Umbilical cord (tissue), 2 donors: Measurements from ENCODE around the gene RPTOR. TPM values are rescaled to one million over a fixed set of nuclear protein-coding genes. Genes with fewer than 3 reads are reported as not detected.
"Not testable (repeated sequence)": the region's sequence is repeated elsewhere in the genome, so short reads cannot be mapped to it uniquely, and the experiment has no call there.

Experiments used
- DNase-seq: peaks from one replicate; pipeline ENCODE4 v3.0.0-alpha.2; 2015; ENCODE audit warnings: low spot score
- total RNA-seq: library from RNA; depleted of rRNA; stranded (reverse); fragments of >200 nt; gene quantifications from one replicate; pipeline ENCODE4 v1.2.3, GENCODE V29; 2014; ENCODE audit warnings: low replicate concordance; ENCODE audit not compliant: insufficient read depth

The RPTOR gene, protein sequence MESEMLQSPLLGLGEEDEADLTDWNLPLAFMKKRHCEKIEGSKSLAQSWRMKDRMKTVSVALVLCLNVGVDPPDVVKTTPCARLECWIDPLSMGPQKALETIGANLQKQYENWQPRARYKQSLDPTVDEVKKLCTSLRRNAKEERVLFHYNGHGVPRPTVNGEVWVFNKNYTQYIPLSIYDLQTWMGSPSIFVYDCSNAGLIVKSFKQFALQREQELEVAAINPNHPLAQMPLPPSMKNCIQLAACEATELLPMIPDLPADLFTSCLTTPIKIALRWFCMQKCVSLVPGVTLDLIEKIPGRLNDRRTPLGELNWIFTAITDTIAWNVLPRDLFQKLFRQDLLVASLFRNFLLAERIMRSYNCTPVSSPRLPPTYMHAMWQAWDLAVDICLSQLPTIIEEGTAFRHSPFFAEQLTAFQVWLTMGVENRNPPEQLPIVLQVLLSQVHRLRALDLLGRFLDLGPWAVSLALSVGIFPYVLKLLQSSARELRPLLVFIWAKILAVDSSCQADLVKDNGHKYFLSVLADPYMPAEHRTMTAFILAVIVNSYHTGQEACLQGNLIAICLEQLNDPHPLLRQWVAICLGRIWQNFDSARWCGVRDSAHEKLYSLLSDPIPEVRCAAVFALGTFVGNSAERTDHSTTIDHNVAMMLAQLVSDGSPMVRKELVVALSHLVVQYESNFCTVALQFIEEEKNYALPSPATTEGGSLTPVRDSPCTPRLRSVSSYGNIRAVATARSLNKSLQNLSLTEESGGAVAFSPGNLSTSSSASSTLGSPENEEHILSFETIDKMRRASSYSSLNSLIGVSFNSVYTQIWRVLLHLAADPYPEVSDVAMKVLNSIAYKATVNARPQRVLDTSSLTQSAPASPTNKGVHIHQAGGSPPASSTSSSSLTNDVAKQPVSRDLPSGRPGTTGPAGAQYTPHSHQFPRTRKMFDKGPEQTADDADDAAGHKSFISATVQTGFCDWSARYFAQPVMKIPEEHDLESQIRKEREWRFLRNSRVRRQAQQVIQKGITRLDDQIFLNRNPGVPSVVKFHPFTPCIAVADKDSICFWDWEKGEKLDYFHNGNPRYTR (N-terminal part only)
- 19.7 TPM for total RNA-seq

DNA sequence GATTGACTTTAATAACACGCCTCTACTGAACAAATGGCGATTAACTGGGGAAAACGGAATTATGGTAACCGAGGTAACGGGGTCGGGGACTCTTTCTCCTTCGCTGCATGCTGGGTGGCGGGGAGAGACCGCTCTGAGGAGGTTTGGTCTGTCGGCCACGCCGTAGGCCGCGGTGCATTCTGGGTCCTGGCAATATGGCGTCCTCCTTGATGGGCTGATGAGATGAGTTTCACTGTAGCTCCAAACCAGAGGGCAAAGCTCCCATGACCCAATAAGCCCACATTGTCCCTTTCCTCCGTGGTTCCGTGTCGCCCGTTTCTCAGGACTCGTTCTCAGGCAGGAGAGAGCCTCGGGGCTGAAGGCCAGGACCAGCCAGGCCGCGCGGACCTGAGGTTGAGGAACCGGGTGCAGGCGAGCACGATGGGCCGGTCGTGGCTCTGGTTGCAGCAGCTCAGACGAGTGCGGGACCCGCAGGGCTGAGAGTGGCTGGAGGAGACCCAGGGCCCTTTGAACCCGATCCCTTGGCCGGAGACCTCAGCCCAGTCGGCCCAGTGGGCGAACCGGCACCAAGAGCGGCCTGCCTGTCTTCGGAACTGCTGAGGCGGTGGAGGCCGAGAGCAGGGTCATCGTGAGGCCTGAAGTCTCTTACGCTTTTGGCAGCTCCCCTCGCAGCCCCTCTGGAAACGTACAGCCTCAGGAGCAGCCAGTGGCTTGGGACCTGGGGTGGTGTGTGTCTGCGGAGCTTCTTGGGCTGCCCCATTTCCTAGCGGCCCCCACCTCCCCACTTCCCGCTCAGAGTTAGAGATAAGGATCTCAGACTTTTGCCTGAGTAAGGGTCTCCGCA is at the start of gene RPTOR:
RPTOR (plus strand) TSS at position 184 of the 844 bp plus-strand sequence. CDS start 792 bp downstream, outside the sequence.
- peak; percentile 94 for DNase-seq

DNA sequence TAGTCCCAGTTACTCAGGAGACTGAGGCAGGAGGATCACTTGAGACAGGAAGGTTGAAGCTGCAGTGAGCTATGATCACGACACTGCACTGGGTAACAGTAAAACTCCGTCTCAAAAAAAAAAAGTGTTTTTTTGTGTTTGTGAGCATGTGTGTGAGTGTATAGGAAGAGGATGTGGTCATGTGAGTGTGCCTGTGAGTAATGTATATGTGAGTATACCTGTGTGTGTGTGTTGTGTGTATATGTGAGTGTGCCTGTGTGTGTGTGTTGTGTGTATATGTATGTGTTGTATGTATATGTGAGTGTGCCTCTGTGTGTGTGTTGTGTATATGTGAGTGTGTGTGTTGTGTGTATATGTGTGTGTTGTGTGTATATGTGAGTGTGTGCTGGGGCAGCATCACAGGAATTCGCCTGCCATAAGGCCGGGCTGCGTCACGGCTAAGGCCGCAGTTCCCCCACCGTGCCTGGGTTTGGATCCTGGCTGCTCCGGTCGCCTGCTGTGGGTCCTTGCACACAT is 46.9 kb upstream of the RPTOR start:
- DNase-seq = no peak

DNA sequence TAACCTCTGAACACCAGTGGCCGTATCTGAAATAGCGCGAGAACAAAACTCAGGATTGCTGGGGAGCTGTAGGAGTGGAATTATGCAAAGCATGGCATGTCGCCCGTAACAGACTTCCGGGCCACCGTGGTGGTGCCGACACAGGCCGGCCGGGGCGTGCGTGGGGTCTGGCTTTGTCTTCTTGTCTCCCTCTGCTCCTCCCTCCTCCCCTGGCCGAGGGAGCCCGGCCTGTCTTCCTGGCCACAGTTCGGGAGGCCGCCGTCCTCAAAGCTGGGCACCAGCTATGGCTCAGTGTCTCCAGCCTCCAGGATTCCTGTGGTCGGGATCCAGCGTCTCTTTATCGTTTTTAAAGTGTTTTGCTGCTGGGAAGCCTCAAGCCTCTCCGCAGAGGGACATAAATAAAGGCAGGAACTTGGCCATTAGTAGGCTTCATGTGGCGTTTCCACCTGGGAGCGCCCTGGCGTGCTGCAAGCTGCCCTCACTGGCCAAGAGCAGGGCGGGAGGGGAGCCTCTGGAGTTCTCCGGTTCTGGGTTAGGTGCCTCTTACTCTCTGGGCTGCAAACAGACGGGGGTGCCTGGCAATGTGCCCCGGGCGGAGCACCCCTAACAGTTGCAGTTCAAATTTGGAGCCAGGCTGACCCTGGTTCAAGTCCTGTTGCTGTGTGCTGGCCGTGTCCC is 46.3 kb upstream of the RPTOR start:
- DNase-seq = no peak

DNA sequence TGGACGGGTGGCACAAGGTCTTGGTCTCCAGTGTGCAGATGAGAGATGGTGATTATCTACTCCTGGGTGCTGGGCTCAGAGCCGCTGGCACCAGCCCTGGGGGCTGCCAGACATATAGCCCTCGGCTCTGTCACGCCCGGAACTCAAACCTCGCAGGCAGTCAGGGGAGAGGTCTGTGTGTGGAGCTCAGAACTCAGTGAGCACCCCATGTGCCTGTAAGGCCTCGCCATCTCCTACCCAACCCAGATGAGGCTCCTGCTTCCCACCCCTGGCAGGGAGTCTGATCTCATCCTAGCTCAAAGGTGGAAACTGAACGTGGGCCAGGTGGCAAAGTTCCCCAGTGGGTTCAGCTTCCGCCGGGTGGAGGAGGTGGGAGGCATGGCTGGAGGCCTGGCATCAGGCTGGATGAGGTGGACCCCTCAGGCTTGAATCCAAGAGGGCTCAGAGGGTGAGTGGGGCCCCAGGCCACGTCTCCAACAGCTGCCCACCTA is 45.7 kb upstream of the RPTOR start:
- no peak for DNase-seq

DNA sequence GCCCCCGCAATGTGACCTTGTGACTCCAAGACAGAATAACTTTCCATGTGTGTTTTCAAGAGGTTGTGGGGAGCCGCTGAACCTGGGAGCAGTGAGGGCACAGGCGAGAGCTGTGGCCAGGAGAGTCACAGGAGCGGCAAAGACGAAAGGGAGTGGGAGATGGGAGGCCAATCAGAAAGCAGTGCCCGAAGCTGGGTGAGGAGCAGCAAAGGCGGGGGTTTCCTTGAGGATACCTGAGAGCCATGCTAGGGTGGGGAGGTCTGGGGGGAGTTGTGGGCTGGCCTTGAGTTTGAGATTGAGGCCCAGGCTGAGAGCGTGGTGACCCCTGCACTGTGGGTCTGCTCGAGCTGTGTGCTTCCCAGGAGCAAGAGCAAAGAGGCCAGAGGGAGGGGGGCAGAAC is 45.1 kb upstream of the RPTOR start:
- DNase-seq = no peak

DNA sequence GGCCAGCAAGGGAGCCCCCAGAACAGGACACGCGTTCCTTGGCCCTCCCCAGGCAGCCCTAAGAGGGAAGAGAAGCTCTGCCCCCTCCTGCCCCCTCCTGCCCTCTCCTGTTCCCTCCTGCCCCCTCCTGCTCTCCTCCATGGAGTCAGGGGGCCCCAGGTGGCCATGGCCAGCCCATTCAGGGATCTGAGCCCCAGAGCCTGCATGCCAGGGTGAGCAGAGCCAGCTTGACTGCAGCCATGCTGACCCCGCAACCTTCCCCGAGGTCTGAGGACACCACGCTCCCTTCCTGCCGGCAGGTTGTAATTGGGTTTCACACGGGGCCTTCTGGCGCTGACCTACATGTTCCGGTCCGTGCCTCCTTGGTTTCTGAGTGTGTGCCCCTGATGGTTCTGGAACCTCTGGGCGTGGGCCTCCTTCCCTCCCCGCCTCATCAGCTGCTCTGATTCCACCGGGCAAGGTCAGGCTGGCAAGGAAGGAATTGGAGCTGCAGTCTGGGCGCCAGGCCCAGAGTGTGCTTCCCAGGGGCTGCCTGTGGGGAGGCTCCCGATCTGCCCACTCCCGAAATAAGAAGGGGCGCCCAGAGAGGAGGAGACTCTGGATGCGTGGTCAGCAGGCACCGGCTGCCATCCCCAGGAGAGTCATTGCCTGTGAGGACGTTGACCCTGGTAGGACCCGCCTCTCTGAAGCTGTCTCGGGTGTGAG is 44.5 kb upstream of the RPTOR start:
- no peak for DNase-seq

DNA sequence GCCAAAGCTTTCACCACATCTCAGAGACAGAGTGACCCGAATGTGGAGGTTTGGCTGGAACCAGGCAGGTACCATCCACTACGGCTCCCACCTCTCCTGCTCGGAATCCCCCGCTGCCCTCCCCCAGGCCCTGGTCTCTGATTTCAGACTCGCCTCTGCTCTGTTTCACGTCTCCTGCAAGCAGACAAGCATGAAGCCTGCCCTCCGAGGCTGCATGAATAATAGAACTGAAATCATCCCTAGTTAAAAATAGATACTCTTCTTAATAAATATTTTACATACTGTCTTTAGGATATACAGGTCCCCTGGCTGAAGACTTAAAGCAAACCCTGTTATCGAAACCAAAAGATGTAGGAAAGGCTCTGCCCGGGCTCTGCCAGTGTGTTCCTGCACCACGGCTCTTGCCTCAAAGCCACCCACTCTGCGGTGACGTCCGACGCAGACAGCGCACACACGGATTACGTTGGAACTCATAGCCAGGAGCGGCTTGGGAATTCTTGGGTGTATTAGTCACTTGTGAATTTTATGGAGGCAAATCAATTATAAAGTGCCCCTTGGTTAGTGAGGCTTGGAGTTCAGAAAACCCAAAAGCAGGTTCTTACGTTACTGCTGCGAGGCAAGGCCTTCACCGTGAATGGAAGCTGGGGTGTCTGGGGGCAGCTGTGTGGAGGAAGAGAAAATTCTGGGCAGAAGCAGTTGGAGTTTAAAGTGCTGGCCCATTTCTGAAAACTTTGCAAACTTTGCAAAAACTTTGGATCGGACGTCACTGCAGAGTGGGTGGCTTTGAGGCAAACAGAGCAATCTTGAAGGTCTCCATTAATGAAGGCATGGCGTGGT is 42.7 kb upstream of the RPTOR start:
- peak; percentile 30 for DNase-seq

DNA sequence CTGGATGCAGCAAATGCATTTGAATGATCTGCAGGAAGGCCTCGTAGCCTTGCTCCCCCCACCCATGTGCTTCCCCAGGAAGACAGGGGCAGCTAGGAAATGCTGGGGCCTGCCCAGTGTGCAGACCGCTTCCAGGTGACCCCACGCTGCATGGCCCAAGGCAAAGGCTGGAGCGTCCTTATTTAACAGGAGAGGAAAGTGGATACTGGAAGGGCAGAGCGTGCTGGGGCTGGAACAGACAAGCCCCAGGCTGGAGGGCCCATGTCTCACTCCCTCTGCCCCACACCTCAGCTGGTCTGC is 42.1 kb upstream of the RPTOR start:
- DNase-seq = no peak

DNA sequence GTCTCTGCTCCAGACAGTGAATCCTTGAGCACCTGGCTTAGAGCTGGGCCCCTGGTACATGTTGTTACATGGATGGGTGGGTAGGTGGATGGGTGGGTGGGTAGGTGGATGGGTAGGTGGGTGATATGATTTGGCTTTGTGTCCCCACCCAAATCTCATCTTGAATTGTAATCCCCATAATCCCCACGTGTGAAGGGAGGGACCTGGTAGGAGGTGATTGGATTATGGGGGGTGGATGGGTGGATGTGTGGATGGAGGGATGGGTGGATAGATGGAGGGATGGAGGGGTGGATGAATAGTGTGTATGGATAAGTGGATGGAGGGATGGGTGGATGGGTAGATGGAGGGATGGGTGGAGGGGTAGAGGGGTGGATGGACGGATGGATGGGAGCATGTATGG is 41.6 kb upstream of the RPTOR start:
- DNase-seq = no peak

DNA sequence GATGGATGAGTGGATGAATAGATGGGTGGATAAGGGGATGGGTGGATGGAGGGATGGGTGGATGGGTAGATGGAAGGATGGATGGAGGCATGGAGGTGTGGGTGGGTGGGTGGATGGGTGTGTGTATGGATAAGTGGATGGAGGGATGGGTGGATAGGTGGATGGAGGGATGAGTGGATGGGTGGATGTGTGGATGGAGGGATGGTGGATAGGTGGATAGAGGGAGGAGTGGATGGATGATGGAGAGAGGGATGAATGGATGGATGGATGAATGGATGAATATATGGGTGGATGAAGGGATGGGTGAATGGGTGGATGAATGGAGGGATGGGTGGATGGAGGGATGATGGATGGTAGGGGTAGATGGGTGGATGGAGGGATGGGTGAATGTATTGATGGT is 40.7 kb upstream of the RPTOR start:
- no peak for DNase-seq

DNA sequence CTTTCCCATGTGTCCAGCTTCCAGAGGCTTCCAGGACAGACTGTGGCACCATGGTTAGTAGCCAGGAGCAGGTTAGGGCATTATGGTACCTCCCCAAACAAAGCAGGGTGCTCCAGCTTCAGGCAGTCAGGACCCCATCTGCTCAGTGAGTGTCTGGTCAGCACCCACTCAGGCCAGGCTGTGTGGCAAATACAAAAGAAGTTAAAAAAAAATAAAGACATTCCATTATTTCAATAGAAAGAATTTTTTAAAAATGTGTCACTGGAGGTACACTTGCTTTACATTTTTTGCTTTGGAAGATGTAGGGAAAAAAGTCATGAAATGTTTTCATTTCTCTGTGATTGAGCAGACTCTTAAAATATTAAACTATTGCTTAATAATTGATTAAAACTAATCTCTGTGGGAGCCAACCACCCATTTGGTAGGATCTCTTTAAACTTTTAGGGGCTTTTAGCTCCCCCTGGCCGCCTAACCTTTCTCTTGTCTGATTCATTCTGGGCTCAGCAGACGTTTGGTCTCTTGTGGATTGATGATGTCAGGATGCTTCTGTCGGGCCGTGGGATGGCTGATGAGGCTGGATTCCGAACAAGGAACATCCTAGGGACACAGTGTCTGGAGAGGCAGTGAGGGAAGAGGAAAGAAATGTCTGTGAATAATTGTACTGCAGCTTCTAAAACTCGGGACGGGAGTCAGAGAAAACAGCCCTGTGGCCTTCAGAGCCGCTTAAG is 39.8 kb upstream of the RPTOR start:
- DNase-seq = no peak

DNA sequence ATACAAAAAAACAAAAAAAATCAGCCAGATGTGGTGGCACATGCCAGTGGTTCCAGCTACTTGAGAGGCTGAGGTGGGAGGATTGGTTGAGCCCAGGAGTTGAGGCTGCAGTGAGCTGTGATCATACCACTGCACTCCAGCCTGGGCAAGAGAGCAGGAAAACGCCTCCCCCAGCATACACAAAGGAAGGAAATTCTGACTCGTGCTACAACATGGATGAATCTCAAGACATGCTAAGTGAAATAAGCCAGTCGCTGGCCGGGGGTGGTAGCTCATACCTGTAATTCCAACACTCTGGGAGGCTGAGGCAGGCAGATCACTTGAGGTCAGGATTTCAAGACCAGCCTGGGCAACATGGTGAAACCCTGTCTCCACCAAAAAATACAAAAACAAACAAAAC is 37.5 kb upstream of the RPTOR start:
- not testable (repeated sequence) for DNase-seq

DNA sequence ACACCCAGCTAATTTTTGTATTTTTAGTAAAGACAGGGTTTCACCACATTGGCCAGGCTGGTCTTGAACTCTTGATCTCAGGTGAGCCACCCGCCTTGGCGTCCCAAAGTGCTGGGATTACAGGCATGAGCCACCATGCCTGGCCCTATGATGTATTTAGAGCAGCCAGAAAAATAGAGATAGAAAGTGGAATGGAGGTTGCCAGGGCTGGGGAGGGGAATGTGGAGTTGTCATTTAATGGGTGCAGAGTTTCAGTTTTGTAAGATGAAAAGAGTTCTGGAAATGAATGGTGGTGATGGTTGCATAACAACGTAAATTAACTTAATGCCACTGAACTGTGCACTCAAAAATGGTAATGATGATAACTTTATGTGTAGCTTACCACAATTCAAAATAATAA is 36.7 kb upstream of the RPTOR start:
- DNase-seq = no peak

DNA sequence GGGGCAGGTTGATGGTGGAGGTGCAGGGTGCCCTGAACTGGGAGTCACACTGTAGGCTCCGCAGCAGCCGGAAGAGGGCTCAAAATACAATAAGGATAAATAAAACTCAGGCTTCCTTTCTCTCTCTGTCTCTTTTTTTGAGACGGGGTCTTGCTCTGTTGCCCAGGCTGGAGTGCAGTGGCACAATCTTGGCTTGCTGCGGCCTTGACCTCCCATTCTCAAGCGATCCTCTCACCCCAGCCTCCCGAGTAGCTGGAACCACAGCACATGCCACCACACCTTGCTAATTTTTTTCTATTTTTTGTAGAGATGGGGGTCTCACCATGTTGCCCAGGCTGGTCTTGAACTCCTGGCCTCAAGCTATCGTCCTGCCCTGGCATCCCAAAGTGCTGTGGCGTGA is 35.3 kb upstream of the RPTOR start:
- no peak for DNase-seq

DNA sequence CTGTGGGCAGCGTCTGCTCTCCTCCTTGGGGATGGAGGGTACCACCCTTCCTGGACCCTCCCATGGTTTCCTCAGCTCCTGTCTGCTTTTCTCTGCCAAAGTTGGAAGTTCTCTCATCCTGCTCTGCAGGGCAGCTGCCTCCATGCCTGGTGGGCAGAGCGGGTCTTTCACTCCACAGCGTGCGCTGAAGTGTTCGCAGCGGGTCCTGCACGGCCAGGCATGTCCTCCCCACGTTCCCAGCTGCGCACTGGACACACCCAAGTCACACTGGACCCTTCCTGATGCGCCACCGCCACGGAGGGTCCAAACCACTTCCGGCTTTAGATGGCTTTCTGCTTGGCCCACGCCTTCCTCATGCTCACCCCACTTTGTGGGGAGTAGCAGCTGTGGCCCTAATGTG is 34.5 kb upstream of the RPTOR start:
- DNase-seq = no peak

DNA sequence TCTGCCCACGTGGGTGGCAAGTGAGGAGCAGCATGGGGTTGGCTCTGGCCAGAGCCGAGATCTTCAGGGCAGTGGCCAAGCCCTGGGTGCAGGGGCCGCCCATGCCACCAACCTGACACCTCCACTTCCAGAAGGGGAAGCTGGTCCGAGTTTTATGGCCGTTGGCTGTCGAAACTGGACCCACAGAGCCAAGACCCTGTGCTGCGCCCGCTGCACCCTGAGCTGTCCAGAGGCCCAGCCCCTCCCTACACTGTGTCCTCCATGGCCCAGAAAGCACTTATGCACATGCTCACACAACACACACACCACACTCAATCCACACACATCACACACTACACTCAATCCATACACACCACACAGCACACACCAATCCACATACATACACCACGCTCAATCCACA is 33.9 kb upstream of the RPTOR start:
- DNase-seq = no peak

DNA sequence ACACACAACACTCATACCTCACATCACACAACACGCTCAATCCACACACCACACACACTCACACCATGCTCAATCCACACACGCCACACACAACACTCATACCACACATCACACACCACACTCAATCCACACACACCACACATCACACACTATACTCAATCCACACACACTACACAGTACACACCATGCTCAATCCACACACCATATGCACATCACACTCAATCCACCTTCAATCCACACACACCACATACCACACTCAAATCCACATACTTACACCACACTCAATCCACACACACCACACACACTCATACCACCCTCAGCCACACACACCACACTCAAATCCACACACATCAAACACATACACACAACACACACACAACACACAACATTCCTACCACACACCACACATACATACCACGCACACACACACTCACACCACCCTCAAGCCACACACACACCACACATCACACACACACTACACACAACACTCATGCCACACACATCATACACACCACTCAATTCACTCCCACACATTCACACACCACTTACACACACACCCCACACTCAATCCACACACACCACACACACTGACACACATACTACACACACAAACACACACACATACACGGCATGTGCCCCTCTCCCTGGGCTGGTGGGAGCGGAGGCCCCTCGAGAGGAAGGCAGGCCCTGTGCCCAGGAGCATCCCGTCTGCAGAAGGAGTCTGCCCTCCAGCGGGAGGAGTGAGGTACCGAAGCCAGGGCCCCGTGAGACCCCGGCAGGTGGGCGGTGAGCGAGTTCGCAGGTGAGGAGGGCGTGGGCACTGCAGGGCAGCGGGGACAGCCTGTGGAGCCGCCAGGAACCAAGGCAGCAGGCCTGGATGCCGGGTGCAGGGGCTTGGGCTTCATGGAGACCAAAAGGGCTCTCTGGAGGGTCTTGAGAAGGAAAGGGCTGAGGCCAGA is 33.1 kb upstream of the RPTOR start:
- no peak for DNase-seq
